ENCODE data around the gene MSANTD1.

MSANTD1 gene

GRCh38 chr4:3233391-3234071 is 15.4 kb upstream of the MSANTD1 start:
- no peak for DNase-seq

GRCh38 chr4:3234171-3235029 is 14.6 kb upstream of the MSANTD1 start:
- DNase-seq, result no peak

- DNase-seq, result no peak
Observed at GRCh38 chr4:3235030-3235345, 14.0 kb upstream of the MSANTD1 start.

- DNase-seq, result no peak
Observed at GRCh38 chr4:3235581-3235980, 13.4 kb upstream of the MSANTD1 start.

- no peak for DNase-seq
Observed at GRCh38 chr4:3236326-3236878, 12.6 kb upstream of the MSANTD1 start.

- no peak for DNase-seq
Observed at GRCh38 chr4:3237266-3237665, 11.7 kb upstream of the MSANTD1 start.

GRCh38 chr4:3237712-3238560 is 11.0 kb upstream of the MSANTD1 start:
- no peak for DNase-seq

- DNase-seq, result no peak
Observed at GRCh38 chr4:3238721-3239120, 10.2 kb upstream of the MSANTD1 start.

- DNase-seq, result no peak
Observed at GRCh38 chr4:3239303-3239702, 9.7 kb upstream of the MSANTD1 start.

GRCh38 chr4:3239998-3240920 is 8.7 kb upstream of the MSANTD1 start:
- no peak for DNase-seq

- DNase-seq, result no peak
Observed at GRCh38 chr4:3240936-3241522, 7.9 kb upstream of the MSANTD1 start.

GRCh38 chr4:3241898-3242524 is 6.9 kb upstream of the MSANTD1 start:
- no peak for DNase-seq

GRCh38 chr4:3243136-3243780 is 5.7 kb upstream of the MSANTD1 start:
- no peak for DNase-seq

GRCh38 chr4:3244002-3244401 is 5.0 kb upstream of the MSANTD1 start:
- DNase-seq, result no peak

- DNase-seq, result no peak
Observed at GRCh38 chr4:3244747-3245146, 4.2 kb upstream of the MSANTD1 start.

GRCh38 chr4:3245676-3246075 is 3.3 kb upstream of the MSANTD1 start:
- no peak for DNase-seq

- DNase-seq, result no peak
Observed at GRCh38 chr4:3246458-3247398, 2.2 kb upstream of the MSANTD1 start.

- no peak for DNase-seq
Observed at GRCh38 chr4:3247399-3248177, 1.4 kb upstream of the MSANTD1 start.

GRCh38 chr4:3248178-3248480 is 830 bp upstream of the MSANTD1 start:
- DNase-seq, result no peak

All from T-helper 1 cell (primary cell).